OCI-LY7 (cell line): Measurements from ENCODE around the gene TUB. TPM values are rescaled to one million over a fixed set of nuclear protein-coding genes. Genes with fewer than 3 reads are reported as not detected.

Experiments used
- BruUV-seq: library from RNA; stranded (reverse); fragments of 400-500 nt; replicated peaks from 2 replicates; lab custom pipeline; 2021; lab: Mats Ljungman, UMichigan
- CTCF ChIA-PET: fragments of 300-600 bp; sonication (Branson Sonifier 250); formaldehyde crosslinking; loops from one replicate; lab custom pipeline; 2022; ENCODE audit warnings: antibody characterized with exemption; ENCODE audit not compliant: unreplicated experiment; lab: Charles Lee
- POLR2A ChIA-PET: fragments of 300-600 bp; sonication (Branson Sonifier 250); formaldehyde crosslinking; loops from one replicate; lab custom pipeline; 2022; ENCODE audit warnings: antibody characterized with exemption; lab: Charles Lee
- DNase-seq: peaks from one replicate; pipeline ENCODE4 v3.0.0-alpha.2; 2015; ENCODE audit warnings: low spot score
- H2AFZ ChIP-seq: fragments of 200-600 bp; sonication (generic), shearing (Covaris generic); 2 replicates; pipeline ENCODE4 v1.6.1; 2014; ENCODE audit warnings: mild to moderate bottlenecking, antibody characterized with exemption, low read length, moderate library complexity
- H3K27ac ChIP-seq: fragments of 200-600 bp; sonication (generic); 2 replicates; pipeline ENCODE4 v1.5.1; 2014; ENCODE audit warnings: mixed run types, low read depth, mild to moderate bottlenecking, moderate library complexity, low read length, inconsistent platforms; ENCODE audit not compliant: poor library complexity, severe bottlenecking
- H3K36me3 ChIP-seq: fragments of 200-600 bp; sonication (generic); 2 replicates; pipeline ENCODE4 v1.6.1; 2014; ENCODE audit warnings: mild to moderate bottlenecking, antibody characterized with exemption, low read length, moderate library complexity, mixed read lengths; ENCODE audit not compliant: insufficient read depth
- H3K4me1 ChIP-seq: fragments of 200-600 bp; sonication (generic); 2 replicates; pipeline ENCODE4 v1.5.1; 2014; ENCODE audit warnings: mild to moderate bottlenecking, low read length; ENCODE audit not compliant: insufficient read depth, poor library complexity, severe bottlenecking
- H3K4me2 ChIP-seq: fragments of 200-600 bp; sonication (generic); 2 replicates; pipeline ENCODE4 v1.6.1; 2014; ENCODE audit warnings: mild to moderate bottlenecking, low read length
- H3K4me3 ChIP-seq: fragments of 200-600 bp; sonication (generic); 2 replicates; pipeline ENCODE4 v1.5.1; 2014; ENCODE audit warnings: mild to moderate bottlenecking, low read depth, low read length; ENCODE audit not compliant: poor library complexity, severe bottlenecking
- H3K79me2 ChIP-seq: fragments of 200-600 bp; sonication (generic); 2 replicates; pipeline ENCODE4 v1.6.1; 2016; ENCODE audit warnings: low read depth, mild to moderate bottlenecking, low read length, moderate library complexity, mixed read lengths; ENCODE audit not compliant: insufficient read depth
- H3K9me2 ChIP-seq: fragments of 200-600 bp; sonication (generic); 2 replicates; pipeline ENCODE4 v1.6.1; 2016; ENCODE audit warnings: mild to moderate bottlenecking, low read length, mixed read lengths; ENCODE audit not compliant: insufficient read depth
- H3K9me3 ChIP-seq: fragments of 200-600 bp; sonication (generic); 2 replicates; pipeline ENCODE4 v1.6.1; 2014; ENCODE audit warnings: mild to moderate bottlenecking, mixed run types, low read length, mixed read lengths
- H4K20me1 ChIP-seq: fragments of 200-600 bp; sonication (generic); 2 replicates; pipeline ENCODE4 v1.6.1; 2014; ENCODE audit warnings: mild to moderate bottlenecking, antibody characterized with exemption, low read length, moderate library complexity, mixed read lengths; ENCODE audit not compliant: insufficient read depth
- CTCF ChIP-seq: fragments of 200-600 bp; sonication (generic); conservative IDR thresholded peaks from 2 replicates; pipeline ENCODE4 v1.5.1; 2014; ENCODE audit warnings: mild to moderate bottlenecking, antibody characterized with exemption, low read length, moderate library complexity, mixed read lengths
- EZH2phosphoT487 ChIP-seq: fragments of 200-600 bp; sonication (generic); IDR thresholded peaks from 2 replicates; pipeline ENCODE4 v1.6.1; 2018; ENCODE audit warnings: low read depth, borderline replicate concordance, mild to moderate bottlenecking, mixed run types, antibody characterized with exemption, low read length, moderate library complexity, mixed read lengths
- intact Hi-C: fragments of 100-400 bp; cut with micrococcal nuclease; formaldehyde crosslinking; loops from one replicate; pipeline ENCODE4 v1.10.0; 2022; ENCODE audit not compliant: unreplicated experiment
- total RNA-seq, 2 experiments: library from RNA; depleted of rRNA in 1 of 2; stranded (reverse); fragments of >200 nt in 1 of 2; shearing (Covaris generic) in 1 of 2; gene quantifications; 2 replicates each; pipeline ENCODE4 v1.2.3, GENCODE V29; 2014 to 2022

The TUB gene
- total RNA-seq, 2 experiments from 2014 or later: not detected

DNA sequence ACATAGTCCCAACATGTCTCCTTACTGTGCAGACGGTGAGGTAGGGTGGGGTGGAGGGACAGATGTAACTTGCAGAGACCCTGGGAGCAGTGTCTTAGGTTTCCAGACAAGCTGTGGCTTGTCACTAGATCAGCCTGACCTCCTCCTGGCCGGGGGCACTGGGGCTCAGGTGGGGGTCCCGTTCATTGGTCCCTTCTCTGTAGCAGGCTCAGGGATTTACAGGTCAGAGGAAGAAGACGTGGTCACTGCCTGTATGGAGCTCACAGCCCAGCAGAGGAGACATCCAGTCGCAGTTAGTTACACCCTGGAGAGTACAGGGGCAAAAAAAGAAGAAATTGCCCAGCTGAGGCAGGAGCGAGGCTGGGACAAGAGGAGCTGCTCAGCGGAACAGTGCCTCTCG, 22.0 kb upstream of the TUB start:
- no peak overlapping the region for H3K4me3 ChIP-seq
- TF ChIP-seq CTCF: no peak
- TF ChIP-seq EZH2phosphoT487: no peak
- POLR2A ChIA-PET: interaction anchor here (0.9 kb wide), 1 partner anchor 13 kb away, joined by 3 read pairs; no protein-coding TSS in a partner anchor
- H4K20me1 ChIP-seq: no peaks in the 10 kb centered on the region
- intact Hi-C loops: no loop called here
- no peaks in the 10 kb centered on the region for H3K9me3 ChIP-seq
- no peak overlapping the region for H3K4me2 ChIP-seq
- no peaks in the 10 kb centered on the region for H3K36me3 ChIP-seq
- no peaks in the 10 kb centered on the region for H3K9me2 ChIP-seq
- H3K27ac ChIP-seq: no peak overlapping the region
- no peak overlapping the region for H2AFZ ChIP-seq
- H3K4me1 ChIP-seq: no peaks in the 10 kb centered on the region
- CTCF ChIA-PET: no interaction called here
- BruUV-seq: no TSS peak
- DNase-seq: no peak
- H3K79me2 ChIP-seq: no peaks in the 10 kb centered on the region

DNA sequence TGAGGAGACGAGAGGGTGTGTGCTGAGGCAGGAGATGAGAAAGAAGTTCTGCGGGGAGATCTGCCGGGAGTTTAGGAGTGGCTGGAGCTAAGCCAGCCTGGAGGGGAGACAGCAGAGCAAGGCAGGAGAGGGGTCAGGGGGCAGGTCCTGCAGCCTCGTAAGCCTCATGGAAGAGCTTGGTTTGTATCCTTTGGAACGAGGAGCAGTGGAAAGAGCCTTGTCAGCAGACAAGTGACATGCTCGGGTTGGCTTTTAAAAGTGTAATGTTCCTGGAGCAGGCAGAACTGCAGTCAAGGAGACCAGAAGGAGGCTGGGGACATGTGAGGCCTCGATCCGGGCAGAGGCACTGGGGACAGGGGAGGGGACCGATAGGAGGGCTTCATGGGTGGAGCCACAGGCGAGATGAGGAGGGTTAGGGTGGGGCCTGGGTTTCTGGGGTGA, 21.4 kb upstream of the TUB start:
- no peaks in the 10 kb centered on the region for H4K20me1 ChIP-seq
- H3K27ac ChIP-seq: no peak overlapping the region
- H3K79me2 ChIP-seq: no peaks in the 10 kb centered on the region
- intact Hi-C loops: no loop called here
- TF ChIP-seq EZH2phosphoT487: no peak
- TF ChIP-seq CTCF: no peak
- no peak overlapping the region for H3K4me3 ChIP-seq
- CTCF ChIA-PET: no interaction called here
- no peaks in the 10 kb centered on the region for H3K36me3 ChIP-seq
- BruUV-seq: no TSS peak
- H2AFZ ChIP-seq: no peak overlapping the region
- no peak for DNase-seq
- POLR2A ChIA-PET: no interaction called here
- H3K9me3 ChIP-seq: no peaks in the 10 kb centered on the region
- H3K9me2 ChIP-seq: no peaks in the 10 kb centered on the region
- no peaks in the 10 kb centered on the region for H3K4me1 ChIP-seq
- H3K4me2 ChIP-seq: no peak overlapping the region

GRCh38 chr11:8060146-8060719, 20.8 kb upstream of the TUB start:
- no peak for DNase-seq
- Histone ChIP-seq H3K27ac (no peak overlapping the region), H3K9me3 (no peaks in the 10 kb centered on the region), H2AFZ (no peak overlapping the region), H3K36me3 (no peaks in the 10 kb centered on the region), H3K9me2 (no peaks in the 10 kb centered on the region), H4K20me1 (no peaks in the 10 kb centered on the region), H3K4me1 (no peaks in the 10 kb centered on the region), H3K79me2 (no peaks in the 10 kb centered on the region), H3K4me3 (no peak overlapping the region), H3K4me2 (no peak overlapping the region)
- BruUV-seq: no TSS peak
- CTCF ChIA-PET: no interaction called here
- POLR2A ChIA-PET: no interaction called here
- no peak for TF ChIP-seq CTCF
- intact Hi-C loops: no loop called here
